ENCODE results near the gene ARHGEF25.
"Not testable (repeated sequence)": the region's sequence is repeated elsewhere in the genome, so short reads cannot be mapped to it uniquely, and the experiment has no call there.

ARHGEF25 gene

GRCh38 chr12:57586128-57586527 is 25.1 kb upstream of the ARHGEF25 start:
- no peak for DNase-seq

GRCh38 chr12:57586832-57587429 is 24.3 kb upstream of the ARHGEF25 start:
- DNase-seq = no peak

GRCh38 chr12:57588951-57589610 is 22.2 kb upstream of the ARHGEF25 start:
- not testable (repeated sequence) for DNase-seq

GRCh38 chr12:57590479-57590863 is 20.8 kb upstream of the ARHGEF25 start:
- no peak for DNase-seq

DNA sequence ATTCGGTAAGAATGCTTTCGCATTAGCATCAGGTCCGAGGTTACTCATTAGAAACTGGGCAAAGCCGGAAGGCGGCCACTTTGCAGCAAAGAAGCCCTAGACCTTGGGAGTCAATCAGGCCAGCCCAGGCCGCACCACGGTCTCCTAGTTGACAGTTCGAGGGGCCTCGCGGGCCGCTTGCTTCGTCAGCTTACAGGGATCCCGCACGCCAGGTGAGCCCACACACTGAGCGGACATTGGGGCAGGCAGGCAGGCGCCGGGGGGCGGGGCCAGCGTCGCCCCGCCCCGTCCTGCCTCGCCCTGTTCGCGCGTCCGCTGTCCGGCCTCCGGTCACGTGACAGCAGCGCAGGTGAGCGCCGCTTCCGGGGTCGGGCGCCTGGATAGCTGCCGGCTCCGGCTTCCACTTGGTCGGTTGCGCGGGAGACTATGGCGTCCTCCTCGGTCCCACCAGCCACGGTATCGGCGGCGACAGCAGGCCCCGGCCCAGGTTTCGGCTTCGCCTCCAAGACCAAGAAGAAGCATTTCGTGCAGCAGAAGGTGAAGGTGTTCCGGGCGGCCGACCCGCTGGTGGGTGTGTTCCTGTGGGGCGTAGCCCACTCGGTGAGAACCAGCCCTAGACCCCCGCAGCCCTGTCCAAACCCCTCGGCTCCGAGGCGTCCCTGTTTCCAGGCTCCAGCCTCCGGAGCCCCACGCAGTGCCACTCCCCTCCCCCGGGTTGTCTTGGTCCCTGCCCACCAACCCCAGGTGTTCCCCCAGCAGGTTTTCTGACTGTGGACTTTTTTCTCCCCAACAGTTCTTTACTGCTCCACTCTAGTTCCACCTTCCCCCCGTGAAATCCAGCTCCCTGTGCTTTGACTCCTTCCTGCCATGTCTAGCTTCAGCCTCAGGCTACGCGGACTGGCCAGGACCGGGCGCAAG is 20.1 kb upstream of the ARHGEF25 start, which contains the start of gene PIP4K2C:
PIP4K2C (plus strand) TSS at position 329 of the 918 bp plus-strand sequence; CDS start at position 427, 98 bp downstream.
- peak; percentile 77 for DNase-seq

DNA sequence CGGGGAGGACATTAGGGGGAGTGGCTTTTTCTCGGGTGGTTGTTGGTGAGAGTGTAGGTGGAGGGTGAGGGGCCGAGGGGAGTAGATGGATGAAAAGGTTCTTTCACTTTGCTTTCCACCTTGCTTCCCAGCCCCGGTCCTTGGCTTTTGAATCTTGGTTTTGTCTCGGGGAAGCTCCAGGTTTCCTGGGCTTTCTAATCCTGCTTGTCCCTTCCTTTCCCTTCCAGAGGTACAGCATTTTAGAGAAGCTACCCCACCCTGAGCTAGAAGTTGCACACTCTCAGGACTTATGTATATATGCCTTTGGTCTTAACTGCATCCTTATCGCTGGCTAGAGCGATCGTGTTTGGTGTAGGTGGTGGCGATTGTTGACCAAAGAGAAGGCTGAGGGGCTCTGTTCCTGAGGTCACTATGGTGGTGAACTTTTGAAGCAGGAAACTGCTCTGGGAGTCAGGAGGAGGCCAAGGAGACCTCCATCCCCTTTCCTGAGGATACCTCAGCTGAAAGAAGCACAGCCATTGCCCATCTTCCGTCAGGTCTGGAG is 19.4 kb upstream of the ARHGEF25 start:
- DNase-seq = no peak

GRCh38 chr12:57592551-57593165 is 18.6 kb upstream of the ARHGEF25 start:
- DNase-seq = no peak

DNA sequence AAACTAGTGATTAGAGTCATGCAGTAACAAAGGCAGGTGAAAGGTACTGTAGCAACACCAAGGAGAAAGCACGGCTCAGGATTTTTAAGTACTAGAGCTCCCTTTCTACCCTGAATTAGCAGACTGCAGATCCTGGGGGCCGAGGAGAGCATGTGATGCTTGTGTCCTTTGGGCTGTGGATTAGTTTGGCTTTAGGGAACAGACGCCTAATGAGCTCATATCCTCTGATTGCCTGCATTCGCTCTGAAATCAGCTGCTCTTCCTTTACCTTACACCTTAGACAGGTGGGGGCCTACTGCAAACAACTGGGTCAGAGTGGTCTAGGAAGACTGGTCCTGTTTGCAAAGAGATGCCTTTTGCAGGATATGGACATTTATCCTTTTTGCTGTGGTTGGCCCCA is 18.0 kb upstream of the ARHGEF25 start:
- DNase-seq = no peak

- DNase-seq = no peak
These were observed 10.8 kb upstream of the ARHGEF25 start for GRCh38 chr12:57600395-57600794.

DNA sequence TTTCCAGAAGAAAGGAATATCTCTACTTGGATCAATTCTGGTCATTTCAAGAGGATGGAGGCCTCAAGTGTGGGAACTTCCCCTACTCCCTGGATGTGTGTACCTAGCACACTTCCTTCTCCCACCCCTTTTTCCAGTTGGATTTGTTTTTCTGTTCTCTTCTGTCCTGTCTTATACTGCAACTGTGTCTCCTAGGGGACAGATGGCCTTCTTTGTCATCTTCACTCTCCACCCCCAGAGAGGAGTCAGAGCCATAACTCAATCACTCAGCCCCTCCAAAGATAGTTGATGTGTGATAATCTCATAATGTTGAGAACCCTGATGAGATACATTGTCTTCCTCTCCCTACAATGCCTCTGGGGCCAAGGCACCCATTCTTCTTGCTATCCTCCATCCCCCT is 8.7 kb upstream of the ARHGEF25 start:
- no peak for DNase-seq

- no peak for DNase-seq
These were observed 7.9 kb upstream of the ARHGEF25 start for GRCh38 chr12:57603324-57603723.

- no peak for DNase-seq
These were observed 7.3 kb upstream of the ARHGEF25 start for GRCh38 chr12:57603815-57604453.

DNA sequence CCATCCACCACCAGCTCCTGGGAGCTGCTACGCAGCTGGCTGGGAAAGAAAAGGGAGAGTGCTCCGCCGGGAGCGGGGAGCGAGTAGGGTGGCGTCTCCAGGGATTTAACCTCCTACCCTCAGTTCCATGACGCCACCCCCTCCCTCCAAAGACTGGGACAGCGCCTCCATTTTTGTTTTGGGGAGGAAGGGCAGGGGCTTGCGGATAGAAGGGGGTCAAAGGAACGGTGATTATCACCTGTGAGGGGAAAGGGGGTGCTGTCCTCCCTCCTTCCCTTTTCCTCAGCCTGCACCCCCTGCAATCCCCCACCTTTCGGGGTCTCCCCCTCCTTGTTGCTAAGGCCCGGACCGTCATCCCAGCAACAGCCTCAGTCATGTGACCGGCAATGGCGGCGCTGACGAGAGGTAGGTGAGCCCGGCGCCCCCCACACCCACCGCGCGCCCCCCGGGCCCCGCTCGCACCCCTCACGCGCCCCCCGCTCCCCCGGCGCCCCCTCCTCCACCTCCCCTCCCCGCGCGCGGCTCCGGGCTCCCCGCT is 6.7 kb upstream of the ARHGEF25 start, which contains the start of gene DTX3:
DTX3 (plus strand) TSS at position 371 of the 538 bp plus-strand sequence. CDS start 1,694 bp downstream, outside the sequence.
- DNase-seq = peak; percentile 28

- no peak for DNase-seq
These were observed 6.0 kb upstream of the ARHGEF25 start for GRCh38 chr12:57604992-57605810.

DNA sequence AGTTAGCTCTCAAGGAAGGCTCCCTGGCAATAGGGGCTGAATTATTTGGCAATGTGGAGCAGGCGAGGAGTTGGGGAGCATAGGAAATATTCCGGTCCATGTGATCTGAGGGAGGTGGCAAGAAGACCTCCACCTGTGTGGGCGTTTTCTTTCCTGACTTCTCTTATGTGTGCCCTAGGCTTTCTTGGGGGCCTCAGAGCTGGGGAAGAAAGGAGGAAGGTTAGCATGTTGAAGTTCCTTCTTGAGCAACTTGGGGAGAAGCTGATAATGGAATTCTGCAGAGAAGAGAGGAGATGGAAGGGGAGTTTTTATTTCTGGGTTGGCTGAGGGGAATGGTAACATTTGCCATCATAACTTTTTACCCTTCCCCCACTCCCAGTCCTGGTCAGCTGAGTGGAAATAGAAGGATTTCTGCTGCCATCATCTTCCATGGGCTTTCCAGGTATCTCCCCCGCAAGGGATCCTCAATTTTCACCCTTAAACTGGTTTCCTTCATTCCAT is 5.4 kb upstream of the ARHGEF25 start:
- no peak for DNase-seq

DNA sequence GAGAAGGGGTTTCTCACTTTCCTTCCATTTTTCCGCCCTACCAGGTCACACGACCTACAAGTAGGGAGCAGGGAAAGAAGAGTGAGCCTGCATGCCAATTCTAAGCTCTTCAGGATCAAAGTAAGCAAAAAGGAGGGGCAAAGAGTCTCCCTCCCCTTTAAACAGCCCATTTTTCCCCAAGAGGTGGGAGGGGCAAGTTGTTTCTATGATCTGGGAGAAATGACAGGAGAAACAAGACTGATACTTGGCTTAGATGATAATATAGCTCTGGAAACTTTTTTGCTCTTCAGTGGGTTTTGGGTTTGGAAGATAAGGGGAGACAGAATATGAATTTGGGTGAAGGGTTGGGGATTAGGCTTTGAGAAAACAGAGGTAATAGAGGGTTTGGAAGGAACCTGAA is 4.8 kb upstream of the ARHGEF25 start:
- no peak for DNase-seq

- no peak for DNase-seq
These were observed 4.4 kb upstream of the ARHGEF25 start for GRCh38 chr12:57606821-57607220.

- DNase-seq = no peak
These were observed 3.1 kb upstream of the ARHGEF25 start for GRCh38 chr12:57607958-57608663.

DNA sequence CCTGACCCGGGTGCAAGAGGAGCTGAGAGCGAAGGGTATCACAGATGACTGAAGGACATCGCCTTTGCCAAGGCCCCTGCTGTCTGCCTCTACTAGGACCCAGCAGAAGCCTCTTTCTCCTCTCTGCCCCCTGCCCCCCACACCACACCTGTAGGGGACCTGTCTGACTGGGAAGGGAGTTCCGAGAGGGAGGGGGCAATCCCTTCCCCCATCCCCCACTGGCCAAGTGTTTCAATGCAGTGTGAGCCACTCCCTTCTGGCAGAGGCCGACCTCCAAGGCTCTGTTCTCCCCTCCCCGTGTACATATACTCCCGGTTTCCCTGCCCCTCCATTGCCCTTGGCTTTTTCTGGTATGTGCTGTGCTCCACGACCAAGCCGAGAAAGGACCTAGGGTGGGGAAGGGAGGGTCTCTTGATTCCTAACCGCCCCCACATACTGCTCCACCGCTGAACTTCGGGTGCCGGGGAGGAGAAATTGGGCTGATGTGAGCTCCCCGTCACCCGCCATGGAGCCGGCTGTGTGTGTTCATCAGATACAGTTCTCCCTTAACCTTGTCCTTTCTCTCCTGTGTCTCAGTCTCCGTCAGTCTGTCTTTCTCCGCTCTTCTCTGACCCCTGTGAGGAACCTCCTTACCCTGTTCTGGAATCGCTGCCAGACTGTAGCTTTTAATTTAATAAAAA is 2.0 kb upstream of the ARHGEF25 start:
- no peak for DNase-seq
